HG02870 (cell line): ENCODE data around the gene MMEL1.
A peak's percentile ranks its signal among the peaks of the same experiment; 100 is the strongest.

Experiments used
- ATAC-seq: cut with Tn5 transposase; IDR thresholded peaks from one replicate; pipeline ENCODE4 v1.9.1; 2021; ENCODE audit warnings: mild to moderate bottlenecking, moderate library complexity; ENCODE audit not compliant: unreplicated experiment

MMEL1 gene

DNA sequence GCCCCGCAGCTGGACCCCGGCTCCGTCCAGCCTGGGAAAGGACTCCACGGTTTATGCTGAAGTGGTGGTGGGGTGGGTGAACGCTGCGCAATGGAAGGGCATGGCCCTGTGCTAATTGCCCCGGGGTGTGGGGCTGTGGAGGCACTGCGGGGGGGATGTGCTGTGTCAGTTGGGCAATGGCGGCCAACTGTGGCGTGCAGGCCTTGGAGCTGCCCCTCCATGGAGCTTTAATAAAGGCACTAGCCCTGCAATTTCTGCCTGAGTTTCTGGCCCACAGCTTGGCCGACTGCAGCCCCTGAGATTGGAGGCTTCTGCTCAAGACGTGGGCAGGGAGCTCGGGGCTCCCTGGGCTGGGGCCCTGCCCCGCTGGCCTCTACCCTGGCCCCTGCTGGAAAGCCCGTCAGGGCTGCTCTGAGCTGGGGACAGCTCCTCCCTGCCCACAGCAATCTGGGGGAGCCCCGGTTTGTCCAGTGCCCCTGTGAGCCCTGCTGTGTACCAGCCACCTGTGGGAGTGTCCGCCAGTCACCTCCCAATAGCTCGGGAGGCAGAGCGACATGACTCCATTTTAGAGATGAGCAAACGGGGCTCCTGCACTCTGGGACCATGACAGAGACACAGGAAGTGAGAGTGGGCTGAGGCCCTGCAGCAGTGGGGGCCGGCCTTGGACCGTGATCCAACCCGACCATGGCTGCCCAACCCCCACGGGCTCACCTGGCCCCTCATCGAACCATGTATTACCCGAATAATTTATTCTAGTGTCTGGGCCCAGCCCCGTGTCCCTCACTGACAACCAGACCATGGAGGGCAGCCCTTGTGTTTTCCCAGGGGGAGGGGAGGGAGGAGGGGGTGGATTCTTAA is 85.4 kb downstream of the MMEL1 start:
- no peak for ATAC-seq

GRCh38 chr1:2546515-2547209 is 86.2 kb downstream of the MMEL1 start:
- ATAC-seq = peak; percentile 32

GRCh38 chr1:2545754-2546514 is 86.9 kb downstream of the MMEL1 start:
- peak; percentile 27 for ATAC-seq

DNA sequence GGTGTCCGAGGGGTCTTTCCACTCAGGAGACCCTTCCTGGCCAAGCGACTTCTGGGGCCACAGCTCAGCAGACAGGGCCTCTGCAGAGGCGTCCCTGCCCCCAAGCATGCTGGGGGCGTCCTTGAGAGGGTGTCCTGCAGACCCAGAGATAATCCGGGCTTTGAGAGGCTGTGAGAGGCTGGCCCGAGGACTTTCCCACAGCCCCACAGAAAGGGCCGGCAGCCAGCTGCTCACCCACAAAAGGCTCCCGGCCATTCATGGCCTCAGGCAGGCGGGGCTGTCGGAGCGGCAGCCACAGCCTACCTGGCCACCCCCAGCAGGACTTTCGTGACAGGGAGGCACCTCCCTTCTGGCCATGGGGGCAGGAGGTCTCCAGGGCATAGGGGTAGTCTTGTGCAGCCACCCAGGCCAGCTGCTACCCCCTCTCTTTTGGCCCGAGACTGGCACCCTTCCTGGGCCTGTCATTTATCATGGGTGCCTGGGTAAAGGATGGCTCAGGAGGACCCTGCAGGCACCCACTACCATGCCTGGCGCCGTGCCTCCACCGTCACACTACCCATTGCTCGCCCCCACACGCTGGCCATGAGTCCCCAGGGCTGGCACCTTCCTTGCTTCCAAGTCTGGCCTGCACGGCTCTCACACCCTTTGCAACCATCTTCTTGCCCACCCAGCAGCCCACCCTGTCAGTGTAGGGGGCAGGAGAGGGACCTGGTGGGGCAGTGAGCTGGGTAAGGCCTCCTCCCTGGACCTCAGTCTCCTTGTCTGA is 87.8 kb downstream of the MMEL1 start:
- no peak for ATAC-seq

GRCh38 chr1:2544093-2544874 is 88.5 kb downstream of the MMEL1 start:
- ATAC-seq = no peak

- ATAC-seq = no peak
Measured at GRCh38 chr1:2543543-2544092, 89.2 kb downstream of the MMEL1 start.

- ATAC-seq = no peak
Measured at GRCh38 chr1:2542246-2542915, 90.4 kb downstream of the MMEL1 start.

DNA sequence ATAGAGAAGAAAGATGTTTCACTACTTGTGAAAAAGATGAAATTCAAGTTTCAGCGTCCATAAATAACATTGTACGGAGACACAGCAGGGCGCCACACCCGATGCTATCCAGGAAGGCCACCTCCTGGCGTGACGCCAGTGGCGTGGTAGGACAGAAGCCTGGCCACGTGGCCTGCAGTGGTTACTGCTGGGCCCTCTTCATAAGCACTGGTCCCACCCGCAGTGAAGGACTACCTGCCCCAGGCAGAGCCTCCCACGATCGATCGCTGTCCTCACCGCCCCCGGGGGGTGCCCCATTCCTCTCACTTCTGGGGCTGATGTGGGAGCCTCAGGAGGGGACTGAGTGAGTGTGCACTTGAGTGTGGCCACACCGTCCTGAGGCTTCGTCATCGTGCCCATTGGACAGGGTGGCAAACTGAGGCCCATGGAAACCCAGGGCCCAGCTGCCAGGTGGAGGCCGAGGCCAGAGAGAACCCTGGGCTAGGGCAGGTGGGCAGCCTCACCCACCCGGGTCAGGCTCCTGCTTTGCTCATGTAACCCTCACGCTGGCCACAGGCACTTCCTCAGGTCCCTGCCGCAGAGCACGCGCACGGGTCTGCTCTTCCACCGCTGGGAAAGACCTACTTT is 91.1 kb downstream of the MMEL1 start:
- no peak for ATAC-seq

- ATAC-seq = no peak
Measured at GRCh38 chr1:2540816-2541492, 91.9 kb downstream of the MMEL1 start.
